IPS-20b (cell line): ENCODE data around the gene MCF2L.

ENCODE experiments used
- H3K27ac ChIP-seq: one replicate; pipeline ENCODE4 v1.5.1; 2013; ENCODE audit warnings: low read length
- H3K27me3 ChIP-seq: 2 replicates; pipeline ENCODE4 v1.6.1; 2013; ENCODE audit warnings: mild to moderate bottlenecking, low read length, inconsistent platforms; ENCODE audit not compliant: insufficient read depth
- H3K36me3 ChIP-seq: 2 replicates; pipeline ENCODE4 v1.6.1; 2013; ENCODE audit warnings: low read depth, mild to moderate bottlenecking, inconsistent platforms, low read length, moderate library complexity; ENCODE audit not compliant: insufficient read depth
- H3K4me1 ChIP-seq: 2 replicates; pipeline ENCODE4 v1.6.1; 2013; ENCODE audit warnings: mild to moderate bottlenecking, control low read depth, inconsistent platforms, low read length, moderate library complexity; ENCODE audit not compliant: insufficient read depth
- H3K4me3 ChIP-seq: 2 replicates; pipeline ENCODE4 v1.5.1; 2013; ENCODE audit warnings: mild to moderate bottlenecking, low read length, inconsistent platforms
- H3K9ac ChIP-seq: 2 replicates; pipeline ENCODE4 v1.6.1; 2013; ENCODE audit warnings: low read depth, mild to moderate bottlenecking, inconsistent platforms, low read length, moderate library complexity
- H3K9me3 ChIP-seq: 2 replicates; pipeline ENCODE4 v1.6.1; 2013; ENCODE audit warnings: mild to moderate bottlenecking, low read depth, low read length, inconsistent platforms; ENCODE audit not compliant: insufficient read depth

The MCF2L gene

DNA sequence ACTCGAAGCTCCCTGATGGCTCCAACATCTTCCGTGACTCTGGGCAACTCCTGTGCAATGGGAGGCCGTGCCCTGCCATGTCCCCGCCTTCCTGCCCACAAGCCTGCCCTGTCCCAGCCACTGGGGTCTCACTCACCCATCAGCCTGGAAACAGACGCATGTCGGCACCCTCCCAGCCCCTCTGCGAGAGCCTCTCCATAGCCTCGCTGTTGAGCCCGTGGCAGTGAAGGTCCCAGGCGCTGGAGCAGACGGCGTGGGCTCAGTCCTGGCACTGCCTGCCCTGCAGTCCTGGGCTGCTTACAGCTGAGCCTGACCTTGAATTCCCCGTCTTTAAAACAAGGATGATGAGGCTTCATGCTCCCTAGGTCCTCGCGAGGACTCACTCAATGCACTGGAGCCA, 37.0 kb downstream of the MCF2L start:
- H3K27ac ChIP-seq: no peak overlapping the region
- H3K9me3 ChIP-seq: no peaks in the 10 kb centered on the region
- no peaks in the 10 kb centered on the region for H3K27me3 ChIP-seq
- no peak overlapping the region for H3K4me3 ChIP-seq
- no peak overlapping the region for H3K9ac ChIP-seq
- H3K36me3 ChIP-seq: no peaks in the 10 kb centered on the region
- H3K4me1 ChIP-seq: no peaks in the 10 kb centered on the region

DNA sequence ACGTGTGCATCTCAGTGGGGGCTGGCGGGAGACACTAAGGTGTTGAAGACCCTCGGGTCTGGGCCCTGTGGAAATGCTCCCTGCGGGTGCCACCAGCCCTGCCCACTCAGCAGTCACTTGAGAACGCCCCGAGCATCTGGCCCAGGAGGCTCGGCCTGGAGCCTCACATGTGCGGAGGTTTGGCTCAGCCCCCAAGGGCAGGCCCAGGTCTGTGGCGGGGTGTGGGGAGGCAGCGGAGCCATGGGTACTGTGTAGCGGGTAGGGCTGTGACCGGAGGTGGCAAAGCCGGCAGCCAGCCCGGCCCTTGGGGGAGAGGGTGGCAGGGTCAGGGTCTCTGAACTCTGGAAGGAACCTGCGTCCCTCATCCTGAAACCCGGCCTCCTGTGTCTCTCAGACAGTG, 37.6 kb downstream of the MCF2L start:
- Histone ChIP-seq H3K27me3 (no peaks in the 10 kb centered on the region), H3K4me1 (no peaks in the 10 kb centered on the region), H3K4me3 (no peak overlapping the region), H3K27ac (no peak overlapping the region), H3K9ac (no peak overlapping the region), H3K36me3 (no peaks in the 10 kb centered on the region), H3K9me3 (no peaks in the 10 kb centered on the region)

GRCh38 chr13:113008851-113009250, 39.8 kb downstream of the MCF2L start:
- H3K27me3 ChIP-seq: no peaks in the 10 kb centered on the region
- no peak overlapping the region for H3K27ac ChIP-seq
- no peak overlapping the region for H3K4me3 ChIP-seq
- H3K4me1 ChIP-seq: no peaks in the 10 kb centered on the region
- H3K36me3 ChIP-seq: no peaks in the 10 kb centered on the region
- no peak overlapping the region for H3K9ac ChIP-seq
- H3K9me3 ChIP-seq: no peaks in the 10 kb centered on the region

DNA sequence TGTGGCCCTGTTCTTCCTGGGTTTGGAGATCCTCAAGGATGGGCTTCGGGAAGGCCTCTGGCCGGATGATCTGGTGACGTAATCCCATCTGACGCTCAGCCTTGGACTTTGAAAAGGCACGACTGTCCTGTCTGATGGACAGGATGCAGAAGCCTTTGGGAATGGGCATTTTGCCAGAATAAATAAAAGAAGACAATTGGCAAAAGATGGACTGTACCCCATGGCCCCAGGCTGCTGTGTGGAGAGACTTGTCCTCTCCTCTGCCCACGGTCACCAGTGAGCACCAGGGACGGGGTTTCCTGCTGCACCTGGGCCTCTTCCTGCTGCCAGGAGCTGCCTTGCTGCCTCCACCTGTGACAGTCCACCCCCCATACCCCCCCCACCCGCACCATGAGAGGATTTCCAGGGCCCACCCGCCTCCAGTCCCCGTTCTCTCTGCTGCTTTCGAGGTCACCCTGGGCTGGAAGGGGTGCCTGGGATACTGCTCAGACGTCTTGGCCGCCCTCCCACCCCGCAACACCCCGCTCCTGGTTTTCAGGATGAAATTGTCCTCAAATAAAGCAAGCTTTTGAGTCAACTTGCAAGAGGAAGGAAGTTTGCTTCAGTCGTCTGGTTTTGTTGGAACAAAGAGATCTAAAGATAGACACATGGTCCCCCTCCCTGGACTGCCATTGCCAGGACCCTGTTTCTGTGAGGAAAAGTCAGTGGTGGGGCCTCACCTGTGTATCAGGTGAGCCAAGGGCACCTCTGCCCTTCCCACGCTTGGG, 40.9 kb downstream of the MCF2L start:
- H3K36me3 ChIP-seq: no peaks in the 10 kb centered on the region
- H3K9ac ChIP-seq: no peak overlapping the region
- H3K27ac ChIP-seq: no peak overlapping the region
- no peaks in the 10 kb centered on the region for H3K27me3 ChIP-seq
- H3K4me3 ChIP-seq: no peak overlapping the region
- no peaks in the 10 kb centered on the region for H3K9me3 ChIP-seq
- H3K4me1 ChIP-seq: no peaks in the 10 kb centered on the region

DNA sequence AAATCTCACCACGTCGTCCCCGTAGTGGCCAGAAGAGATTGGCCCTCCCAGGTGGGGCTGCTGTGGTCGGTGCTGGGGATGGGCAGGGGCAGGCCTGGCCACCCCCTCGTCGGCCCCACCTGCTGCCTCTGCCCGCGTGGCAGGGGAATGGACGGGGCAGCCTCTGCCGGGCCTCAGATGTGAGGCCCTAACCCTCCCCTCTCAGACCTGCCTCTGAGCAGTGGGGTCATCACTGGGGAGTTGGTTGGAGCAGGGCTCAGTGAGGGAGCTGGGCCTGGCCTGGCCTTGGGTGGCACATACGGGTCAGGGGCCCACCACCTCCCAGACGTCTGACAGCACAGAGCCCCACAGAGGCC, 41.5 kb downstream of the MCF2L start:
- H3K36me3 ChIP-seq: no peaks in the 10 kb centered on the region
- H3K9ac ChIP-seq: no peak overlapping the region
- no peak overlapping the region for H3K4me3 ChIP-seq
- H3K9me3 ChIP-seq: no peaks in the 10 kb centered on the region
- no peak overlapping the region for H3K27ac ChIP-seq
- H3K27me3 ChIP-seq: no peaks in the 10 kb centered on the region
- H3K4me1 ChIP-seq: no peaks in the 10 kb centered on the region

- Histone ChIP-seq H3K9me3 (no peaks in the 10 kb centered on the region), H3K4me1 (no peaks in the 10 kb centered on the region), H3K36me3 (no peaks in the 10 kb centered on the region), H3K27ac (no peak overlapping the region), H3K9ac (no peak overlapping the region), H3K27me3 (no peaks in the 10 kb centered on the region), H3K4me3 (no peak overlapping the region)
Measured at GRCh38 chr13:113013303-113013702, 44.3 kb downstream of the MCF2L start.

DNA sequence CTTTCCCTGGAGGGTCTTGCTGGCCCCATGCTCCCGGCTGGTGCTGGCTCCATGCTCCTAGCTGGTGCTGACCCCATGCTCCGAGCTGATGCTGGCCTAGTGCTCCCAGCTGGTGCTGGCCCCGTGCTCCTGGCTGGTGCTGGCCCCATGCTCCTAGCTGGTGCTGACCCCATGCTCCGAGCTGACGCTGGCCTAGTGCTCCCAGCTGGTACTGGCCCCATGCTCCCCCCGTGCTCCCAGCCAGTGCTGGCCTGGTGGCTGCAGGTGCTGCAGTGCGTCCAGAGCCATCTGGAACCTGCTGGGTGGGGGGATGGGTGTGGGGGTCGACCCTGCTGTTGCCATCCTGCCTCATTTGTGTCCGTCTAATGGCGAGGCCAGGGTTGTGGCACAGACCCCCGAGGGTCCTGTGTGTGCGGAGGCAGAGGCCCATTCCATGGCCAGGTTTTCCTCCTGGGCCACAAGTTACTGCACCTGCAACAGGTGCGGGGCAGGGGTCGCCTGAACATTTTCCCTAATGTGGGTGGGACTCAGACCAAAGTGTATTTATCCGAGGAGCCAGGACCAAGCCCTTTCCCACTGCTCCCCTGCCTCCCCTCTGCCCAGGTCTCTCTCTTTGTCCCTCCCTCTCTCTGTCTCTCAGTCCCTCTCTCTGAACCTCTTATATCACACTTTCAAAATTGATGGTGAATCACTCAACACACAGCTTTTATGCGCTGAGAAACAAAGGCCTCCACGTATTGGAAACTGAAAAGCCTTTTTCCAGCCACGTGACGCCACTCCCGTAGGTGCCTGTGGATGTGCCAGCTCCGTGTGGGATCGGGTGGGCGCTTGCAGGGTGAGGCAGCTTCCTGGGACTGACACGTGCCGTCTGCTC, 45.1 kb downstream of the MCF2L start:
- no peaks in the 10 kb centered on the region for H3K27me3 ChIP-seq
- H3K4me3 ChIP-seq: no peak overlapping the region
- H3K27ac ChIP-seq: no peak overlapping the region
- no peaks in the 10 kb centered on the region for H3K4me1 ChIP-seq
- H3K9ac ChIP-seq: no peak overlapping the region
- H3K36me3 ChIP-seq: no peaks in the 10 kb centered on the region
- no peaks in the 10 kb centered on the region for H3K9me3 ChIP-seq

DNA sequence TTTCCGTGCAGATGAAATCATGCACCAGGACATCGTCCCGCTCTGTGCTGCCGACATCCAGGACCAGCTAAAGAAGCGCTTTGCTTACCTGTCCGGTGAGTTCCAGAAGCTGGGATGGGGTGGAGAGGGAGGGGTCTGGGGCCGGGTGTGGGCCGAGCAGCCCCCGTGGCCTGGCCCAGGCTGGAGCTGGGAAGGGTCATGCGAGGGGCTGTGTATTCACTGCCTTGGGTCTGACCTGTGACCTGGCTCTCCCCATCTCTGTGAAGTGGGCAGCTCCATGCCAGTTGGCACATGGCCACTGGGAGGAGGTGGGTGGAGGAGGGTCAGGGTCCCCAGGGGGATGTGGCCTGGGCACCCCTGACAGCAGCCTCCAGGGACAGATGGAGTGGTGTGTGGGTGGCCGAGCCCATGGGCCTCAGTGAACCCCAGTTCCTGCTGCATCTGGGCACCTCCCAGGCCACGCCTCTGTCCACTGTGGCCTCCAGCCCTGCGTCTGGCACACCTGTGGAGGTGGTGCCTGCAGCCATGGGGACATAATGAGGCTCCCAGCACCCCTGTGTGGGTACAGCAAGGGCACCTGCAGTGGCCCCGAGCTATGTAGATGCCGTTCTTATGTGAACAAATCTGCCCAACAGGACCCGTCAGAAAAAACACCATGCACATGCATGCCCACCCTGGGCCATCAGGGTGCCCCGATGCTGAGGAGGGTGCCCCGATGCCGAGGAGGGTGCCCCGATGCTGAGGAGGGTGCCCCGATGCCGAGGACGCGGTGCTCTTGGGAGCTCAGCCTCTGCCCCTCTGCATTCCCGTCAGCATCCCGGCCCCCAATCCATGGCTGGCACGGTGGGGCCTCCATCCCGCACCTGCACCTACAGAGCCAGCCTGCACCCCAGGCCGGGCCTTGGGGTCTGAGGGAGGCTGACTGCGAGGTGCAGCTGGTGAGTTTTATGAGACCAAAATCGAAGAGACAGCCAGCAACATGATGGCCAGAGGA, 46.0 kb downstream of the MCF2L start:
- H3K27ac ChIP-seq: no peak overlapping the region
- no peaks in the 10 kb centered on the region for H3K36me3 ChIP-seq
- no peaks in the 10 kb centered on the region for H3K27me3 ChIP-seq

DNA sequence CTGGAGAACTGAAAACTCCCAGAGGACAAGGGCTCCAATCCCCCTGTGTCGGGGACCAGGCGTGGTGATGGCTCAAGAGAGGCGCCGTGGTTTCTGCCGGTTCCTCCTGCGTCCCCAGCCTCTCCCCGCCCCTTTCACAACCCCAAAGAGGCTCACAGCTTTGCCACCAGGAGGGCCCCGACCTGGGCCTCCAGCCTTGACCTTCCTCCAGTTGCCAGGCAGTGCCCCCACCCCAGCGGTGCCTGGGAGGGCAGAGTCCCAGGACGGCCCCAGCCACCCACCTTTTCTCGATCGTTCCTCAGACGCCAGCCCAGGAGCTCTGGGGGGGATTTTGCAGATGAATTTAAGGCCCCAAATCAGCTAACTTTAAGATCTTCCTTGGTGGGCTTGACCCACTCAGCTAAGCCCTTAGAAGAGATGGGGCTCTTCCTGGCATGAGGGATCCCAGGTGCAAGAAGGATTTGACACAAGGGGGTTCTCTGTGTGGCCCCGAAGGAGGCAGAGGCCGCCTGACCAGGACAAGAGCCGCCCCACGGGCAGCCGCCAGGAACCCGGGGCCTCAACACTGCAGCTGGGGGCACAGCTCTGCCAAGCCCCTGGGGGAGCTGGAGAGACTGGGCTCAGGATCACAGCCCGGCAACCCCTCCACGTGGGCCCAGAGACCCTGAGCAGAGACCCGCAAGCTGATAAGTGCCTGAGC, 47.0 kb downstream of the MCF2L start:
- H3K27ac ChIP-seq: no peak overlapping the region
- no peaks in the 10 kb centered on the region for H3K4me1 ChIP-seq
- no peak overlapping the region for H3K4me3 ChIP-seq
- no peak overlapping the region for H3K9ac ChIP-seq
- no peaks in the 10 kb centered on the region for H3K36me3 ChIP-seq
- H3K9me3 ChIP-seq: no peaks in the 10 kb centered on the region
- no peaks in the 10 kb centered on the region for H3K27me3 ChIP-seq

More for the DNA sequence above, 46.0 kb downstream of the MCF2L start:
- H3K9ac ChIP-seq: no peak overlapping the region
- no peak overlapping the region for H3K4me3 ChIP-seq
- no peaks in the 10 kb centered on the region for H3K9me3 ChIP-seq
- no peaks in the 10 kb centered on the region for H3K4me1 ChIP-seq

- H3K27me3 ChIP-seq: no peaks in the 10 kb centered on the region
- H3K4me3 ChIP-seq: no peak overlapping the region
- no peaks in the 10 kb centered on the region for H3K36me3 ChIP-seq
- no peaks in the 10 kb centered on the region for H3K4me1 ChIP-seq
- H3K27ac ChIP-seq: no peak overlapping the region
- H3K9ac ChIP-seq: no peak overlapping the region
- H3K9me3 ChIP-seq: no peaks in the 10 kb centered on the region
Measured at GRCh38 chr13:113016526-113017295, 47.7 kb downstream of the MCF2L start.
